Activated naive CD4-positive, alpha-beta T cell treated with anti-CD3 and anti-CD28 coated beads, Interleukin-2, amount 50 U/mL, for 72 hours (primary cell): ENCODE data around the gene CACNG7. TPM values are rescaled to one million over a fixed set of nuclear protein-coding genes. Genes with fewer than 3 reads are reported as not detected.
A peak's percentile ranks its signal among the peaks of the same experiment; 100 is the strongest.

Source experiments
- ATAC-seq, 2 donors: fragments of 150-1000 bp; cut with Tn5 transposase; 2 replicates each; pipeline ENCODE4 v1.10.0; 2021; ENCODE audit warnings: mild to moderate bottlenecking in 2 of 2, moderate library complexity in 2 of 2
- DNase-seq, 2 donors: peaks; one replicate each; pipeline ENCODE4 v3.0.0; 2021 to 2022; ENCODE audit warnings: low spot score in 2 of 2
- H3K27ac Mint-ChIP-seq, 2 donors: one replicate each; pipeline ENCODE4 v1.8.0; 2022; ENCODE audit warnings: mild to moderate bottlenecking in 2 of 2, mixed read lengths in 2 of 2
- H3K36me3 Mint-ChIP-seq, 2 donors: one replicate each; pipeline ENCODE4 v1.8.0; 2022; ENCODE audit warnings: mixed read lengths in 2 of 2
- H3K9me3 Mint-ChIP-seq, 2 donors: one replicate each; pipeline ENCODE4 v1.8.0; 2022; ENCODE audit warnings: mixed read lengths in 2 of 2
- total RNA-seq, 2 donors: library from RNA; stranded (reverse); gene quantifications; one replicate each; pipeline ENCODE4 v1.2.3, GENCODE V29; 2022

Gene CACNG7
- total RNA-seq, 2 donors from 2014 or later = not detected

- Mint-ChIP-seq H3K9me3 (no peaks in the 10 kb centered on the region), H3K36me3 (peaks cover 0 to 5% of the 10 kb centered on the region in 2 donors), H3K27ac (no peak overlapping the region)
- DNase-seq (no peak), ATAC-seq (no peak)
Measured at GRCh38 chr19:53957448-53958167, 48.5 kb downstream of the CACNG7 start.

- Mint-ChIP-seq H3K9me3 (no peaks in the 10 kb centered on the region), H3K27ac (no peak overlapping the region), H3K36me3 (peaks cover 0 to 5% of the 10 kb centered on the region in 2 donors)
- DNase-seq (no peak), ATAC-seq (no peak)
Measured at GRCh38 chr19:53958168-53958571, 49.1 kb downstream of the CACNG7 start.

- no peak for DNase-seq
- Mint-ChIP-seq H3K36me3 (peaks cover 0 to 5% of the 10 kb centered on the region in 2 donors), H3K9me3 (no peaks in the 10 kb centered on the region), H3K27ac (no peak overlapping the region)
- no peak for ATAC-seq
Measured at GRCh38 chr19:53958823-53959757, 50.0 kb downstream of the CACNG7 start.

- ATAC-seq (no peak), DNase-seq (no peak)
- peaks cover 0 to 5% of the 10 kb centered on the region in 2 donors for H3K36me3 Mint-ChIP-seq
- no peak overlapping the region for H3K27ac Mint-ChIP-seq
- no peaks in the 10 kb centered on the region for H3K9me3 Mint-ChIP-seq
Measured at GRCh38 chr19:53960187-53960586, 51.1 kb downstream of the CACNG7 start.

GRCh38 chr19:53960886-53961285 is 51.8 kb downstream of the CACNG7 start:
- H3K9me3 Mint-ChIP-seq = no peaks in the 10 kb centered on the region
- ATAC-seq = no peak

GRCh38 chr19:53961523-53962356 is 52.7 kb downstream of the CACNG7 start:
- H3K9me3 Mint-ChIP-seq = no peaks in the 10 kb centered on the region
- DNase-seq (no peak), ATAC-seq (no peak)
- no peak overlapping the region for H3K27ac Mint-ChIP-seq
- peaks cover 0 to 5% of the 10 kb centered on the region in 2 donors for H3K36me3 Mint-ChIP-seq

More at GRCh38 chr19:53960886-53961285, 51.8 kb downstream of the CACNG7 start:
- Mint-ChIP-seq H3K36me3 (peaks cover 0 to 5% of the 10 kb centered on the region in 2 donors), H3K27ac (no peak overlapping the region)
- DNase-seq = no peak

- no peak for ATAC-seq
- peak within 1 kb of the TSS in 1 of 2 donors; percentile 73 for H3K27ac Mint-ChIP-seq
Measured at GRCh38 chr19:53962887-53963431, 53.9 kb downstream of the CACNG7 start, which contains the start of gene CACNG8. TSS of gene CACNG8 (plus strand) at chr19:53962937.

GRCh38 chr19:53965091-53965490 is 56.0 kb downstream of the CACNG7 start:
- H3K36me3 Mint-ChIP-seq = no peaks in the 10 kb centered on the region
- no peak for ATAC-seq
- H3K27ac Mint-ChIP-seq = no peak overlapping the region
- H3K9me3 Mint-ChIP-seq = no peaks in the 10 kb centered on the region
- no peak for DNase-seq

More at GRCh38 chr19:53962887-53963431, 53.9 kb downstream of the CACNG7 start, which contains the start of gene CACNG8:
- peaks cover 0 to 5% of the 10 kb centered on the region in 2 donors for H3K36me3 Mint-ChIP-seq
- DNase-seq = no peak
- no peaks in the 10 kb centered on the region for H3K9me3 Mint-ChIP-seq

- no peaks in the 10 kb centered on the region for H3K9me3 Mint-ChIP-seq
- no peak overlapping the region for H3K27ac Mint-ChIP-seq
- no peaks in the 10 kb centered on the region for H3K36me3 Mint-ChIP-seq
- ATAC-seq (no peak), DNase-seq (no peak)
Measured at GRCh38 chr19:53966931-53967330, 57.9 kb downstream of the CACNG7 start.

GRCh38 chr19:53969366-53969765 is 60.3 kb downstream of the CACNG7 start:
- no peak overlapping the region for H3K27ac Mint-ChIP-seq
- no peaks in the 10 kb centered on the region for H3K36me3 Mint-ChIP-seq
- ATAC-seq (no peak), DNase-seq (no peak)
- H3K9me3 Mint-ChIP-seq = no peaks in the 10 kb centered on the region

GRCh38 chr19:53971673-53972072 is 62.6 kb downstream of the CACNG7 start:
- ATAC-seq (no peak), DNase-seq (no peak)
- Mint-ChIP-seq H3K27ac (no peak overlapping the region), H3K9me3 (no peaks in the 10 kb centered on the region), H3K36me3 (no peaks in the 10 kb centered on the region)

- peak; percentile 62 to 81 for ATAC-seq
- Mint-ChIP-seq H3K36me3 (peaks cover 22 to 30% of the 10 kb centered on the region in 2 donors), H3K27ac (peak overlapping the region in 1 of 2 donors; percentile 55), H3K9me3 (peaks cover 11 to 18% of the 10 kb centered on the region in 2 donors)
- DNase-seq = peak in 1 of 2 donors; percentile 66
Measured at GRCh38 chr19:53977429-53977990, 68.4 kb downstream of the CACNG7 start.

GRCh38 chr19:53977991-53978731 is 69.1 kb downstream of the CACNG7 start:
- peak; percentile 50 to 62 for ATAC-seq
- Mint-ChIP-seq H3K27ac (peak overlapping the region in 1 of 2 donors; percentile 55), H3K9me3 (peaks cover 11 to 18% of the 10 kb centered on the region in 2 donors), H3K36me3 (peaks cover 22 to 30% of the 10 kb centered on the region in 2 donors)
- peak in 1 of 2 donors; percentile 62 for DNase-seq

GRCh38 chr19:53978975-53979801 is 70.1 kb downstream of the CACNG7 start:
- DNase-seq = no peak
- Mint-ChIP-seq H3K27ac (no peak overlapping the region), H3K9me3 (peaks cover 11 to 18% of the 10 kb centered on the region in 2 donors), H3K36me3 (peaks cover 22 to 30% of the 10 kb centered on the region in 2 donors)
- no peak for ATAC-seq
